SJCRH30 (cell line): Measurements from ENCODE around the gene ASF1A. TPM values are rescaled to one million over a fixed set of nuclear protein-coding genes. Genes with fewer than 3 reads are reported as not detected.
"Not testable (repeated sequence)": the region's sequence is repeated elsewhere in the genome, so short reads cannot be mapped to it uniquely, and the experiment has no call there.

ENCODE experiments used
- DNase-seq, 2 experiments: peaks; one replicate each; pipeline ENCODE4 v3.0.0-alpha.2; 2015 to 2020
- H3K27ac ChIP-seq: fragments of 250-450 bp; sonication (Bioruptor Pico); 2 replicates; pipeline ENCODE4 v1.5.1; 2020; ENCODE audit warnings: mild to moderate bottlenecking, moderate library complexity
- H3K27me3 ChIP-seq: fragments of 250-450 bp; sonication (Bioruptor Pico); 2 replicates; pipeline ENCODE4 v1.5.1; 2020; ENCODE audit warnings: mild to moderate bottlenecking, moderate library complexity
- H3K36me3 ChIP-seq: fragments of 250-450 bp; sonication (Bioruptor Pico); 2 replicates; pipeline ENCODE4 v1.5.1; 2020; ENCODE audit warnings: mild to moderate bottlenecking, moderate library complexity
- H3K4me1 ChIP-seq: fragments of 250-450 bp; sonication (Bioruptor Pico); 2 replicates; pipeline ENCODE4 v1.5.1; 2020; ENCODE audit warnings: mild to moderate bottlenecking, moderate library complexity
- H3K4me3 ChIP-seq: fragments of 250-450 bp; sonication (Bioruptor Pico); 2 replicates; pipeline ENCODE4 v1.5.1; 2020; ENCODE audit warnings: mild to moderate bottlenecking, moderate library complexity
- H3K9me3 ChIP-seq: fragments of 250-450 bp; sonication (Bioruptor Pico); replicated peaks from 2 replicates; pipeline ENCODE4 v1.5.1; 2020; ENCODE audit warnings: mild to moderate bottlenecking, moderate library complexity
- total RNA-seq: library from RNA; depleted of rRNA; stranded (reverse); fragments of >200 nt; shearing (Covaris generic); gene quantifications from 2 replicates; pipeline ENCODE4 v1.2.3, GENCODE V29; 2014; rRNA removed

ASF1A gene
- total RNA-seq: 27.4 and 29.7 TPM in 2 replicates

- peak within 1 kb of the TSS; percentile 95 for H3K27ac ChIP-seq
- H3K4me1 ChIP-seq: peaks cover 14% of the 10 kb centered on the region
- H3K9me3 ChIP-seq: no peaks in the 10 kb centered on the region
- peaks cover 17% of the 10 kb centered on the region for H3K36me3 ChIP-seq
- peak within 1 kb of the TSS; percentile 96 for H3K4me3 ChIP-seq
- no peaks in the 10 kb centered on the region for H3K27me3 ChIP-seq
- peak; percentile 97 to 98 for DNase-seq
Measured at GRCh38 chr6:118893807-118894424, at the start of gene ASF1A. Gene ASF1A (plus strand): TSS chr6:118894152. CDS start chr6:118894414, 262 bp downstream.

- H3K27me3 ChIP-seq: no peaks in the 10 kb centered on the region
- peak; percentile 45 to 68 for DNase-seq
- no peaks in the 10 kb centered on the region for H3K9me3 ChIP-seq
- peaks cover 15% of the 10 kb centered on the region for H3K4me1 ChIP-seq
- peak overlapping the region; percentile 51 for H3K27ac ChIP-seq
- no peaks in the 10 kb centered on the region; the same call in 1 of the 2 replicates for H3K36me3 ChIP-seq
- no peak overlapping the region for H3K4me3 ChIP-seq
Measured at GRCh38 chr6:118844915-118845314, 49.0 kb upstream of the ASF1A start.

GRCh38 chr6:118853408-118853807, 40.5 kb upstream of the ASF1A start:
- no peak for DNase-seq
- H3K27me3 ChIP-seq: no peaks in the 10 kb centered on the region

GRCh38 chr6:118856301-118856700, 37.7 kb upstream of the ASF1A start:
- no peak for DNase-seq
- H3K4me1 ChIP-seq: no peaks in the 10 kb centered on the region
- H3K27me3 ChIP-seq: no peaks in the 10 kb centered on the region
- H3K27ac ChIP-seq: no peak overlapping the region
- peaks cover 5% of the 10 kb centered on the region; the same call in 1 of the 2 replicates for H3K36me3 ChIP-seq
- no peaks in the 10 kb centered on the region for H3K9me3 ChIP-seq
- no peak overlapping the region for H3K4me3 ChIP-seq

More at GRCh38 chr6:118853408-118853807, 40.5 kb upstream of the ASF1A start:
- no peaks in the 10 kb centered on the region for H3K4me1 ChIP-seq
- 0 out of 2 replicates have a peak, but pooled peaks cover 2% of the 10 kb centered on the region for H3K36me3 ChIP-seq
- no peak overlapping the region for H3K27ac ChIP-seq
- no peaks in the 10 kb centered on the region for H3K9me3 ChIP-seq
- no peak overlapping the region for H3K4me3 ChIP-seq

- Histone ChIP-seq H3K4me1 (no peaks in the 10 kb centered on the region), H3K36me3 (peaks cover 5% of the 10 kb centered on the region; the same call in 1 of the 2 replicates)
Measured at GRCh38 chr6:118859517-118860064, 34.4 kb upstream of the ASF1A start.

GRCh38 chr6:118860363-118860762, 33.6 kb upstream of the ASF1A start:
- Histone ChIP-seq H3K27ac (no peak overlapping the region), H3K36me3 (peaks cover 5% of the 10 kb centered on the region; the same call in 1 of the 2 replicates), H3K4me3 (no peak overlapping the region), H3K9me3 (no peaks in the 10 kb centered on the region), H3K4me1 (no peaks in the 10 kb centered on the region), H3K27me3 (no peaks in the 10 kb centered on the region)
- DNase-seq: no peak

More at GRCh38 chr6:118859517-118860064, 34.4 kb upstream of the ASF1A start:
- H3K4me3 ChIP-seq: no peak overlapping the region
- no peaks in the 10 kb centered on the region for H3K27me3 ChIP-seq
- H3K9me3 ChIP-seq: no peaks in the 10 kb centered on the region
- no peak for DNase-seq
- H3K27ac ChIP-seq: no peak overlapping the region

GRCh38 chr6:118860880-118861279, 33.1 kb upstream of the ASF1A start:
- DNase-seq: no peak
- no peak overlapping the region for H3K27ac ChIP-seq

GRCh38 chr6:118862443-118862842, 31.5 kb upstream of the ASF1A start:
- H3K4me3 ChIP-seq: no peak overlapping the region
- H3K27me3 ChIP-seq: no peaks in the 10 kb centered on the region
- no peaks in the 10 kb centered on the region for H3K4me1 ChIP-seq
- peaks cover 2% of the 10 kb centered on the region; the same call in 1 of the 2 replicates for H3K36me3 ChIP-seq
- DNase-seq: no peak
- no peak overlapping the region for H3K27ac ChIP-seq
- no peaks in the 10 kb centered on the region; the same call in 1 of the 2 replicates for H3K9me3 ChIP-seq

More at GRCh38 chr6:118860880-118861279, 33.1 kb upstream of the ASF1A start:
- no peaks in the 10 kb centered on the region for H3K27me3 ChIP-seq
- H3K4me3 ChIP-seq: no peak overlapping the region
- H3K4me1 ChIP-seq: no peaks in the 10 kb centered on the region
- peaks cover 5% of the 10 kb centered on the region; the same call in 1 of the 2 replicates for H3K36me3 ChIP-seq
- no peaks in the 10 kb centered on the region for H3K9me3 ChIP-seq

- Histone ChIP-seq H3K4me1 (no peaks in the 10 kb centered on the region), H3K4me3 (no peak overlapping the region), H3K36me3 (peaks cover 2% of the 10 kb centered on the region; the same call in 1 of the 2 replicates), H3K9me3 (peaks cover 4% of the 10 kb centered on the region; the same call in 1 of the 2 replicates), H3K27me3 (no peaks in the 10 kb centered on the region), H3K27ac (no peak overlapping the region)
- DNase-seq: no peak
Measured at GRCh38 chr6:118864341-118865099, 29.4 kb upstream of the ASF1A start.

GRCh38 chr6:118865100-118865391, 28.9 kb upstream of the ASF1A start:
- no peak overlapping the region for H3K4me3 ChIP-seq
- H3K4me1 ChIP-seq: no peaks in the 10 kb centered on the region
- no peak for DNase-seq
- H3K9me3 ChIP-seq: peaks cover 4% of the 10 kb centered on the region; the same call in 1 of the 2 replicates
- no peaks in the 10 kb centered on the region for H3K27me3 ChIP-seq
- peaks cover 2% of the 10 kb centered on the region; the same call in 1 of the 2 replicates for H3K36me3 ChIP-seq
- H3K27ac ChIP-seq: no peak overlapping the region

- no peaks in the 10 kb centered on the region for H3K27me3 ChIP-seq
- H3K4me1 ChIP-seq: no peaks in the 10 kb centered on the region
- H3K36me3 ChIP-seq: no peaks in the 10 kb centered on the region
- H3K4me3 ChIP-seq: no peak overlapping the region
- DNase-seq: no peak
- H3K9me3 ChIP-seq: peaks cover 4% of the 10 kb centered on the region; the same call in 1 of the 2 replicates
- H3K27ac ChIP-seq: no peak overlapping the region
Measured at GRCh38 chr6:118867181-118867580, 26.8 kb upstream of the ASF1A start.

GRCh38 chr6:118868901-118869300, 25.1 kb upstream of the ASF1A start:
- not testable (repeated sequence) for H3K27ac ChIP-seq, H3K36me3 ChIP-seq

GRCh38 chr6:118869350-118869749, 24.6 kb upstream of the ASF1A start:
- H3K9me3 ChIP-seq: peaks cover 4% of the 10 kb centered on the region; the same call in 1 of the 2 replicates
- no peaks in the 10 kb centered on the region for H3K36me3 ChIP-seq
- no peaks in the 10 kb centered on the region for H3K27me3 ChIP-seq
- H3K4me3 ChIP-seq: no peak overlapping the region
- DNase-seq: no peak
- no peaks in the 10 kb centered on the region for H3K4me1 ChIP-seq
- H3K27ac ChIP-seq: no peak overlapping the region

More at GRCh38 chr6:118868901-118869300, 25.1 kb upstream of the ASF1A start:
- not testable (repeated sequence) for H3K9me3 ChIP-seq, H3K27me3 ChIP-seq, H3K4me1 ChIP-seq, H3K4me3 ChIP-seq, DNase-seq

- no peak overlapping the region for H3K27ac ChIP-seq
- H3K27me3 ChIP-seq: no peaks in the 10 kb centered on the region
- H3K4me3 ChIP-seq: no peak overlapping the region
- no peak for DNase-seq
- no peaks in the 10 kb centered on the region for H3K36me3 ChIP-seq
- no peaks in the 10 kb centered on the region for H3K4me1 ChIP-seq
- H3K9me3 ChIP-seq: peaks cover 4% of the 10 kb centered on the region; the same call in 1 of the 2 replicates
Measured at GRCh38 chr6:118869894-118870589, 23.9 kb upstream of the ASF1A start.
